OCI-LY7 (cell line): ENCODE measurements around the gene LSM14B. TPM values are rescaled to one million over a fixed set of nuclear protein-coding genes. Genes with fewer than 3 reads are reported as not detected.

ENCODE experiments used
- BruUV-seq: library from RNA; stranded (reverse); fragments of 400-500 nt; replicated peaks from 2 replicates; lab custom pipeline; 2021; lab: Mats Ljungman, UMichigan
- CTCF ChIA-PET: fragments of 300-600 bp; sonication (Branson Sonifier 250); formaldehyde crosslinking; loops from one replicate; lab custom pipeline; 2022; ENCODE audit warnings: antibody characterized with exemption; ENCODE audit not compliant: unreplicated experiment; lab: Charles Lee
- POLR2A ChIA-PET: fragments of 300-600 bp; sonication (Branson Sonifier 250); formaldehyde crosslinking; loops from one replicate; lab custom pipeline; 2022; ENCODE audit warnings: antibody characterized with exemption; lab: Charles Lee
- DNase-seq: peaks from one replicate; pipeline ENCODE4 v3.0.0-alpha.2; 2015; ENCODE audit warnings: low spot score
- H2AFZ ChIP-seq: fragments of 200-600 bp; sonication (generic), shearing (Covaris generic); 2 replicates; pipeline ENCODE4 v1.6.1; 2014; ENCODE audit warnings: mild to moderate bottlenecking, antibody characterized with exemption, low read length, moderate library complexity
- H3K27ac ChIP-seq: fragments of 200-600 bp; sonication (generic); 2 replicates; pipeline ENCODE4 v1.5.1; 2014; ENCODE audit warnings: mixed run types, low read depth, mild to moderate bottlenecking, moderate library complexity, low read length, inconsistent platforms; ENCODE audit not compliant: poor library complexity, severe bottlenecking
- H3K36me3 ChIP-seq: fragments of 200-600 bp; sonication (generic); 2 replicates; pipeline ENCODE4 v1.6.1; 2014; ENCODE audit warnings: mild to moderate bottlenecking, antibody characterized with exemption, low read length, moderate library complexity, mixed read lengths; ENCODE audit not compliant: insufficient read depth
- H3K4me1 ChIP-seq: fragments of 200-600 bp; sonication (generic); 2 replicates; pipeline ENCODE4 v1.5.1; 2014; ENCODE audit warnings: mild to moderate bottlenecking, low read length; ENCODE audit not compliant: insufficient read depth, poor library complexity, severe bottlenecking
- H3K4me2 ChIP-seq: fragments of 200-600 bp; sonication (generic); 2 replicates; pipeline ENCODE4 v1.6.1; 2014; ENCODE audit warnings: mild to moderate bottlenecking, low read length
- H3K4me3 ChIP-seq: fragments of 200-600 bp; sonication (generic); 2 replicates; pipeline ENCODE4 v1.5.1; 2014; ENCODE audit warnings: mild to moderate bottlenecking, low read depth, low read length; ENCODE audit not compliant: poor library complexity, severe bottlenecking
- H3K79me2 ChIP-seq: fragments of 200-600 bp; sonication (generic); 2 replicates; pipeline ENCODE4 v1.6.1; 2016; ENCODE audit warnings: low read depth, mild to moderate bottlenecking, low read length, moderate library complexity, mixed read lengths; ENCODE audit not compliant: insufficient read depth
- H3K9me2 ChIP-seq: fragments of 200-600 bp; sonication (generic); 2 replicates; pipeline ENCODE4 v1.6.1; 2016; ENCODE audit warnings: mild to moderate bottlenecking, low read length, mixed read lengths; ENCODE audit not compliant: insufficient read depth
- H3K9me3 ChIP-seq: fragments of 200-600 bp; sonication (generic); 2 replicates; pipeline ENCODE4 v1.6.1; 2014; ENCODE audit warnings: mild to moderate bottlenecking, mixed run types, low read length, mixed read lengths
- H4K20me1 ChIP-seq: fragments of 200-600 bp; sonication (generic); 2 replicates; pipeline ENCODE4 v1.6.1; 2014; ENCODE audit warnings: mild to moderate bottlenecking, antibody characterized with exemption, low read length, moderate library complexity, mixed read lengths; ENCODE audit not compliant: insufficient read depth
- EZH2phosphoT487 ChIP-seq: fragments of 200-600 bp; sonication (generic); IDR thresholded peaks from 2 replicates; pipeline ENCODE4 v1.6.1; 2018; ENCODE audit warnings: low read depth, borderline replicate concordance, mild to moderate bottlenecking, mixed run types, antibody characterized with exemption, low read length, moderate library complexity, mixed read lengths
- intact Hi-C: fragments of 100-400 bp; cut with micrococcal nuclease; formaldehyde crosslinking; loops from one replicate; pipeline ENCODE4 v1.10.0; 2022; ENCODE audit not compliant: unreplicated experiment
- total RNA-seq, 2 experiments: library from RNA; depleted of rRNA in 1 of 2; stranded (reverse); fragments of >200 nt in 1 of 2; shearing (Covaris generic) in 1 of 2; gene quantifications; 2 replicates each; pipeline ENCODE4 v1.2.3, GENCODE V29; 2014 to 2022
- TF ChIP-seq, protein P1 (sequence below): fragments of 200-600 bp; sonication (generic); conservative IDR thresholded peaks from 2 replicates; pipeline ENCODE4 v1.5.1; 2014; ENCODE audit warnings: mild to moderate bottlenecking, antibody characterized with exemption, low read length, moderate library complexity, mixed read lengths

Gene LSM14B
- total RNA-seq, 2 experiments from 2014 or later: 44.7 to 53.7 TPM

DNA sequence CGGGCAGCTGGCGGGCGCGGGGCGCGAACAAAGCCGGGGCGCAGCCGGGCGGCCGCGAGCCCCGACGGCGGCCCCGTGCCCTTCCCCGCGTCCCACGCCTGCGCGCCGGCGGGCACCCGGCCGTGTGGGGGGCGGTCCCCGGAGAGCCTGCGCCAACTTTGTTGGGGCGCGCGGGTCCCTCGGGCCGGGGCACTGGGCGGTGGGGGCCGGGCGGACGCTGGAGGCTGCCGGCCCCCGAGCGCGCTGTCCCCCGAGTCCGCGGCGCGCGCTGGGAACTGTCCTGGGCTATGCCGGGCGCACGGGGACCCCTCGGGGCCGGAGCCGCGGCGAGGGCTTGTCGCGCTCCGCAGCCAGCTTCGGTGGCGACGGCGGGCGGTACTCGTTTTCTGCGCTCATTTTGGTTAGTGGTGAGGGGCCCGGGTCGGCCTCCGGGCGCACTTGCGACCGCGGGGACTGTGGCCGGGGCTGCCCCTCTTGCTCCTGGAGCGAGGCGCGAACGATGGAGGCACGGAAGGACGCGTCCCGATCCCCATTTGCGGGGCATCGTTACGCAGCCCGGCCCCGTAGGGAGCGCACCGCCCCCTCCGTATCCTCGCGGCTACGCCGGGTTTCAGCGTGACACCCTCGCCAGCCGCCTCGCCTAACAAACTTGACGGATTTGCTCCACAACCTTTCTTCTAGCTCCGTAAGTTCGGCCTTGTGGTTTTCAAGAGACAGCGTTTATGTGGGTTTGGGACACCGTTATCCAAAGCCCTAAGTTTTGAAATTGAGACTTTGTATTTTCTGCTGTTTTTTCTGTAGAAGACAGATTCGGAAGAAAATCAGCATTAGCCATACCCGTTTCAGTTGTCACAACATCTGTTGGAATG is 21.9 kb downstream of the LSM14B start:
- Histone ChIP-seq H3K9me2 (no peaks in the 10 kb centered on the region), H2AFZ (no peak overlapping the region), H3K36me3 (peaks cover 34% of the 10 kb centered on the region), H3K79me2 (peaks cover 53% of the 10 kb centered on the region), H3K4me2 (peak overlapping the region; percentile 57), H4K20me1 (peaks cover 26% of the 10 kb centered on the region), H3K4me3 (peak overlapping the region; percentile 98), H3K4me1 (peaks cover 25% of the 10 kb centered on the region), H3K9me3 (no peaks in the 10 kb centered on the region), H3K27ac (no peak overlapping the region)
- intact Hi-C loops: loop anchor here (1.0 to 5.0 kb wide), 3 partner anchors 22 to 77 kb away; partner anchors contain the start of genes LSM14B and TAF4
- no peak for TF ChIP-seq EZH2phosphoT487
- ChIA-PET POLR2A (no interaction called here), CTCF (no interaction called here)
- no TSS peak for BruUV-seq
- DNase-seq: peak; percentile 40

DNA sequence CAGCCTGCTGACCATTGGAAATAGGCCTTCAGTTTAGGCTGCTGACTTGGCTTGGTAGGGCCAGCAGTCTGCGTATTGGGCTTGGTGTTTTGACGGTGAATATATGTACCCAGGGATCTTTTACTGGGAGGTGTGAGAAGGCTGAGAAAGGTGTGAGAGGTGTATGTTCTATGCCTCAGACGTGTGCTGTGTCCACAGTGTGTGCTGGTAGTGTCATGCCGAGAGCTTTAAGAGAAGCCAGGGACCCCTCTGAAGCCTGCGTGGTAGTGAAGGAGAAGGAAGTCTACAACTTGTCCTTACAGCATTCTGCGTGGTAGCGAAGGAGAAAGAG is 23.4 kb downstream of the LSM14B start:
- Histone ChIP-seq H3K79me2 (peaks cover 38% of the 10 kb centered on the region), H3K4me1 (peaks cover 23% of the 10 kb centered on the region), H3K36me3 (peaks cover 19% of the 10 kb centered on the region), H3K4me2 (no peak overlapping the region), H3K9me3 (no peaks in the 10 kb centered on the region), H3K9me2 (no peaks in the 10 kb centered on the region), H3K27ac (no peak overlapping the region), H3K4me3 (no peak overlapping the region), H2AFZ (no peak overlapping the region), H4K20me1 (peaks cover 24% of the 10 kb centered on the region)
- CTCF ChIA-PET: no interaction called here
- DNase-seq: no peak
- no TSS peak for BruUV-seq
- TF ChIP-seq EZH2phosphoT487: no peak
- TF ChIP-seq, protein P1, sequence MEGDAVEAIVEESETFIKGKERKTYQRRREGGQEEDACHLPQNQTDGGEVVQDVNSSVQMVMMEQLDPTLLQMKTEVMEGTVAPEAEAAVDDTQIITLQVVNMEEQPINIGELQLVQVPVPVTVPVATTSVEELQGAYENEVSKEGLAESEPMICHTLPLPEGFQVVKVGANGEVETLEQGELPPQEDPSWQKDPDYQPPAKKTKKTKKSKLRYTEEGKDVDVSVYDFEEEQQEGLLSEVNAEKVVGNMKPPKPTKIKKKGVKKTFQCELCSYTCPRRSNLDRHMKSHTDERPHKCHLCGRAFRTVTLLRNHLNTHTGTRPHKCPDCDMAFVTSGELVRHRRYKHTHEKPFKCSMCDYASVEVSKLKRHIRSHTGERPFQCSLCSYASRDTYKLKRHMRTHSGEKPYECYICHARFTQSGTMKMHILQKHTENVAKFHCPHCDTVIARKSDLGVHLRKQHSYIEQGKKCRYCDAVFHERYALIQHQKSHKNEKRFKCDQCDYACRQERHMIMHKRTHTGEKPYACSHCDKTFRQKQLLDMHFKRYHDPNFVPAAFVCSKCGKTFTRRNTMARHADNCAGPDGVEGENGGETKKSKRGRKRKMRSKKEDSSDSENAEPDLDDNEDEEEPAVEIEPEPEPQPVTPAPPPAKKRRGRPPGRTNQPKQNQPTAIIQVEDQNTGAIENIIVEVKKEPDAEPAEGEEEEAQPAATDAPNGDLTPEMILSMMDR: no peak
- POLR2A ChIA-PET: no interaction called here
- intact Hi-C loops: no loop called here

DNA sequence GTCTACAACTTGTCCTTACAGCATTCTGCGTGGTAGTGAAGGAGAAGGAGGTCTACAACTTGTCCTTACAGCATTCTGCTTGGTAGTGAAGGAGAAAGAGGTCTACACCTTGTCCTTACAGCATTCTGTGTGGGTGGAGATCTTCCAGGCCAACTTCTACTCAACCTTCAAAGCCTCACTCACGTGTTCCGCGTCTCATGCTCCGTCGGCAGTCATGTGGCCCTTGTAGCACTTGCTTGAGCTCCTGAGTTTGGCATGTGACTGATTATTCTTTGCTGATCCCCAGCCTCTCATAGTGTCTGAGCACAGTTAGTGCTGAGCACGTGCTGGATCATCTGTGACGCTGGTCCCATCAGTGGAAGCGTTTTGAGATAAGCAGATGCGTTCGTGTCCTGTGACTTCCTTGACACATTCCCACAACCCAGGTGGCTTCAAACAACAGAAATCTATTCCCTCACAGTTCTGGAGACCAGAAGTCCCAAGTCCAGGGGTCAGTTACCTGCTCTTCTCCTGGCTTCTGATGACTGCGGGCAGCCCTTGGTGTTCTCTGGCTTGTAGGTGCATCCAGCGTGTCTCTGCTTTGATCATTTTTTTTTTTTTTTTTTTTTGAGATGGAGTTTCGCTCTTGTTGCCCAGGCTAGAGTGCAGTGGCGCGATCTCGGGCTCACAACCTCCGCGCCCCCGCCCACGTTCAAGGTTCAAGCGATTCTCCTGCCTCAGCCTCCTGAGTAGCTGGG is 23.9 kb downstream of the LSM14B start:
- Histone ChIP-seq H3K79me2 (peaks cover 33% of the 10 kb centered on the region), H3K4me1 (peaks cover 18% of the 10 kb centered on the region), H2AFZ (no peak overlapping the region), H3K36me3 (peaks cover 14% of the 10 kb centered on the region), H3K27ac (no peak overlapping the region), H3K9me3 (no peaks in the 10 kb centered on the region), H3K4me3 (no peak overlapping the region), H4K20me1 (peaks cover 19% of the 10 kb centered on the region), H3K9me2 (no peaks in the 10 kb centered on the region), H3K4me2 (no peak overlapping the region)
- intact Hi-C loops: no loop called here
- no peak for DNase-seq
- CTCF ChIA-PET: no interaction called here
- BruUV-seq: no TSS peak
- POLR2A ChIA-PET: no interaction called here
- TF ChIP-seq, protein P1: no peak
- TF ChIP-seq EZH2phosphoT487: no peak
